ENCODE data around the gene RPL11. TPM values are rescaled to one million over a fixed set of nuclear protein-coding genes. Genes with fewer than 3 reads are reported as not detected.

The RPL11 gene
- polyA plus RNA-seq, 1 donor (not counting 4 experiments of a cell fraction or from before 2014, with no cell fraction given) = 2,447 TPM

DNA sequence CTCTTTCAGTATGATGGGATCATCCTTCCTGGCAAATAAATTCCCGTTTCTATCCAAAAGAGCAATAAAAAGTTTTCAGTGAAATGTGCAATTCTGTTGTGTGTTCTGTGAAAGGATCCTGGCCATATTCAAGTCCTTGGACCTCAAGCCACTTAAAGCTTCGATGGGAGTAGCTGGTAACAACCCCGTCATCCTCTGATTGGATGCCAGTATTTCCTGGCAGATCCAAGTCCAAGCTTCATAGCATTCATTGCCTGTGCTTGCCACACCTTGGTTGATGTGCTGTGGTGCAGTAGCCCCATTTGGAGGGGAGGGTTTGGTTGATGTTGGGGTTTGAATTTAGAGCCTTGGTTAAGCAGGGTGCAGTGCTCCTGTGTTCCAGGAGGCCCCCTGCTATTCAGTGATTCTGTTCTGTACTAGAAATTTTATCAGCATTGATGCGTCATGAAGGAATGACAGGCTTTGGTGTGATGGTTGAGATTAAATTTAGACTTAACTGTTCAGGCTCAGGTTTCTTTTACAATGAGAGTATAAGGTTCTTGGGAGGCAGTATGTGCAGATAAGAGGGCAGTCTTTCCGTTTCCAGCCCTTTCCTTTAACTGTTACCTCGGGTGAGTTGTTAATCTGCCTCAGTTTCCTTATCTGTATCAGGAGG lies 4.9 kb downstream of the RPL11 start:
- Histone ChIP-seq H3K4me2 (ENCODE audit: control insufficient read depth, extremely low read depth, insufficient read depth, low read depth, low read length) (peak overlapping the region; percentile 79), H3K9me1 (ENCODE audit: control insufficient read depth, extremely low read depth, insufficient read depth, low read length) (peaks cover 5% of the 10 kb centered on the region), H2AFZ (ENCODE audit: control insufficient read depth, low read length) (no peak overlapping the region), H3K4me3 (ENCODE audit: control insufficient read depth in 2 of 3, extremely low read depth in 1 of 3, insufficient read depth in 2 of 3, low read depth in 1 of 3, low read length in 3 of 3) (no peak overlapping the region), H3K27ac (ENCODE audit: control insufficient read depth, insufficient read depth, low read length) (no peak overlapping the region), H3K36me3 (ENCODE audit: control insufficient read depth in 2 of 2, extremely low read depth in 1 of 2, insufficient read depth in 2 of 2, low read length in 2 of 2) (peaks cover 47 to 75% of the 10 kb centered on the region in 2 experiments), H3K4me1 (ENCODE audit: control insufficient read depth, extremely low read depth, insufficient read depth, low read length) (peaks cover 35% of the 10 kb centered on the region), H4K20me1 (ENCODE audit: control insufficient read depth, extremely low read depth, insufficient read depth, low read length) (peaks cover 68% of the 10 kb centered on the region), H3K79me2 (ENCODE audit: control insufficient read depth, insufficient read depth, low read length) (peaks cover 95% of the 10 kb centered on the region), H3K9me3 (ENCODE audit: control insufficient read depth, low read depth, low read length) (no peaks in the 10 kb centered on the region), H3K27me3 (ENCODE audit: control insufficient read depth, extremely low read depth, insufficient read depth, low read length) (no peaks in the 10 kb centered on the region), H3K9ac (ENCODE audit: control insufficient read depth, extremely low read depth, insufficient read depth, low read length) (no peak overlapping the region)
- DNase-seq (ENCODE audit: low read depth, low spot score) (no peak), FAIRE-seq (no peak)
- dilution Hi-C loops (cut with MboI; ENCODE audit: extremely low pct_ligation_motif_present, low sequenced_read_pairs) = no loop called here
- TF ChIP-seq EZH2 (IDR thresholded peaks at IDR 0.05; ENCODE audit: low read length) = no peak
- TF ChIP-seq, protein P1, sequence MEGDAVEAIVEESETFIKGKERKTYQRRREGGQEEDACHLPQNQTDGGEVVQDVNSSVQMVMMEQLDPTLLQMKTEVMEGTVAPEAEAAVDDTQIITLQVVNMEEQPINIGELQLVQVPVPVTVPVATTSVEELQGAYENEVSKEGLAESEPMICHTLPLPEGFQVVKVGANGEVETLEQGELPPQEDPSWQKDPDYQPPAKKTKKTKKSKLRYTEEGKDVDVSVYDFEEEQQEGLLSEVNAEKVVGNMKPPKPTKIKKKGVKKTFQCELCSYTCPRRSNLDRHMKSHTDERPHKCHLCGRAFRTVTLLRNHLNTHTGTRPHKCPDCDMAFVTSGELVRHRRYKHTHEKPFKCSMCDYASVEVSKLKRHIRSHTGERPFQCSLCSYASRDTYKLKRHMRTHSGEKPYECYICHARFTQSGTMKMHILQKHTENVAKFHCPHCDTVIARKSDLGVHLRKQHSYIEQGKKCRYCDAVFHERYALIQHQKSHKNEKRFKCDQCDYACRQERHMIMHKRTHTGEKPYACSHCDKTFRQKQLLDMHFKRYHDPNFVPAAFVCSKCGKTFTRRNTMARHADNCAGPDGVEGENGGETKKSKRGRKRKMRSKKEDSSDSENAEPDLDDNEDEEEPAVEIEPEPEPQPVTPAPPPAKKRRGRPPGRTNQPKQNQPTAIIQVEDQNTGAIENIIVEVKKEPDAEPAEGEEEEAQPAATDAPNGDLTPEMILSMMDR (optimal IDR thresholded peaks at IDR 0.05 in 1 of 3, IDR thresholded peaks at IDR 0.05 in 1 of 3, conservative IDR thresholded peaks at IDR 0.05 in 1 of 3; ENCODE audit: extremely low read depth in 1 of 3, insufficient read depth in 2 of 3, low read length in 3 of 3) = no peak

DNA sequence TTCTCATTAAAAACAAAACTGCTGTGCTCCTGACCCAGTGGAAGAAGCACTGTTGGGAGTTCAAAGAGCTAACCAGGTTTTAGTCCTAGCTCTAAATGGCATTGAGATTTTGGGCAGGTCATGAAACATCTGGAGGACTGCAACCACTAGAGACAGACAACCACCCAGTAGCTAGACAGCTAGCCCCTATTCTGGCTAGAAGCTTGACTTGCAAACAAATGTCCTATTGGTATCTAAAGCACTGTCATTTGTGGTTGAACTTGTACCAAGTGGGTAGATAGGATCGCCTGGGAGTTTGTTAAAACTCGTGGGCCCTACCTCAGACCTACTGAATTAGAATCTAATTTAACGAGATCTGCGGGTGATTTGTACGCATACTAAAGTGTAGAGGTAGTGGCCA lies 6.9 kb downstream of the RPL11 start:
- H4K20me1 ChIP-seq (ENCODE audit: control insufficient read depth, extremely low read depth, insufficient read depth, low read length) = peaks cover 72% of the 10 kb centered on the region
- no peak overlapping the region for H3K4me3 ChIP-seq (ENCODE audit: control insufficient read depth in 2 of 3, extremely low read depth in 1 of 3, insufficient read depth in 2 of 3, low read depth in 1 of 3, low read length in 3 of 3)
- TF ChIP-seq EZH2 (IDR thresholded peaks at IDR 0.05; ENCODE audit: low read length) = no peak
- TF ChIP-seq, protein P1 (optimal IDR thresholded peaks at IDR 0.05 in 1 of 3, IDR thresholded peaks at IDR 0.05 in 1 of 3, conservative IDR thresholded peaks at IDR 0.05 in 1 of 3; ENCODE audit: extremely low read depth in 1 of 3, insufficient read depth in 2 of 3, low read length in 3 of 3) = no peak
- no peak overlapping the region for H2AFZ ChIP-seq (ENCODE audit: control insufficient read depth, low read length)
- no peaks in the 10 kb centered on the region for H3K9me3 ChIP-seq (ENCODE audit: control insufficient read depth, low read depth, low read length)
- DNase-seq (ENCODE audit: low read depth, low spot score) (no peak), FAIRE-seq (no peak)
- no peak overlapping the region for H3K4me2 ChIP-seq (ENCODE audit: control insufficient read depth, extremely low read depth, insufficient read depth, low read depth, low read length)
- no peak overlapping the region for H3K9ac ChIP-seq (ENCODE audit: control insufficient read depth, extremely low read depth, insufficient read depth, low read length)
- H3K27ac ChIP-seq (ENCODE audit: control insufficient read depth, insufficient read depth, low read length) = no peak overlapping the region
- peaks cover 85% of the 10 kb centered on the region for H3K79me2 ChIP-seq (ENCODE audit: control insufficient read depth, insufficient read depth, low read length)
- no peaks in the 10 kb centered on the region for H3K27me3 ChIP-seq (ENCODE audit: control insufficient read depth, extremely low read depth, insufficient read depth, low read length)
- dilution Hi-C loops (cut with MboI; ENCODE audit: extremely low pct_ligation_motif_present, low sequenced_read_pairs) = no loop called here
- peaks cover 5% of the 10 kb centered on the region for H3K9me1 ChIP-seq (ENCODE audit: control insufficient read depth, extremely low read depth, insufficient read depth, low read length)
- peaks cover 49 to 69% of the 10 kb centered on the region in 2 experiments for H3K36me3 ChIP-seq (ENCODE audit: control insufficient read depth in 2 of 2, extremely low read depth in 1 of 2, insufficient read depth in 2 of 2, low read length in 2 of 2)
- peaks cover 29% of the 10 kb centered on the region for H3K4me1 ChIP-seq (ENCODE audit: control insufficient read depth, extremely low read depth, insufficient read depth, low read length)

Measured in keratinocyte (primary cell).